WERI-Rb-1 (cell line): Measurements from ENCODE around the gene SNRPB.

Experiments used
- DNase-seq: peaks from one replicate; pipeline ENCODE4 v3.0.0-alpha.2; 2020
- H3K27ac ChIP-seq: fragments of 250-450 bp; sonication (Bioruptor Pico); 2 replicates; pipeline ENCODE4 v1.5.1; 2020; ENCODE audit warnings: mild to moderate bottlenecking, moderate library complexity
- H3K27me3 ChIP-seq: fragments of 250-450 bp; sonication (Bioruptor Pico); 2 replicates; pipeline ENCODE4 v1.5.1; 2021; ENCODE audit warnings: mild to moderate bottlenecking, low read depth, moderate library complexity; ENCODE audit not compliant: insufficient read depth, severe bottlenecking
- H3K36me3 ChIP-seq: fragments of 250-450 bp; sonication (Bioruptor Pico); 2 replicates; pipeline ENCODE4 v1.5.1; 2020; ENCODE audit warnings: mild to moderate bottlenecking, moderate library complexity
- H3K4me3 ChIP-seq: 2 replicates; pipeline ENCODE4 v1.5.1; 2011; ENCODE audit warnings: low read depth, mild to moderate bottlenecking, control low read depth, low read length
- H3K9me3 ChIP-seq: fragments of 250-450 bp; sonication (Bioruptor Pico); 2 replicates; pipeline ENCODE4 v1.5.1; 2021; ENCODE audit warnings: mild to moderate bottlenecking, moderate library complexity; ENCODE audit not compliant: severe bottlenecking
- CTCF ChIP-seq: IDR thresholded peaks from 2 replicates; pipeline ENCODE4 v1.5.1; 2011; ENCODE audit warnings: low read depth, mild to moderate bottlenecking, control low read depth, inconsistent platforms, low read length

The SNRPB gene

GRCh38 chr20:2515203-2515602 lies 44.6 kb upstream of the SNRPB start:
- no peak for TF ChIP-seq CTCF
- Histone ChIP-seq H3K4me3 (no peak overlapping the region), H3K36me3 (no peaks in the 10 kb centered on the region), H3K27ac (no peak overlapping the region), H3K9me3 (no peaks in the 10 kb centered on the region), H3K27me3 (no peaks in the 10 kb centered on the region)
- DNase-seq = no peak

GRCh38 chr20:2509794-2510193 lies 39.2 kb upstream of the SNRPB start:
- no peak overlapping the region for H3K27ac ChIP-seq
- no peaks in the 10 kb centered on the region for H3K9me3 ChIP-seq
- no peak for TF ChIP-seq CTCF
- H3K36me3 ChIP-seq = no peaks in the 10 kb centered on the region
- H3K4me3 ChIP-seq = no peak overlapping the region
- DNase-seq = no peak
- H3K27me3 ChIP-seq = no peaks in the 10 kb centered on the region

- Histone ChIP-seq H3K4me3 (peak overlapping the region; percentile 87), H3K9me3 (no peaks in the 10 kb centered on the region), H3K27ac (peak overlapping the region; percentile 92), H3K27me3 (no peaks in the 10 kb centered on the region), H3K36me3 (no peaks in the 10 kb centered on the region)
- no peak for TF ChIP-seq CTCF
- no peak for DNase-seq
These were observed 38.8 kb upstream of the SNRPB start for GRCh38 chr20:2509468-2509781.

- Histone ChIP-seq H3K27me3 (no peaks in the 10 kb centered on the region), H3K36me3 (no peaks in the 10 kb centered on the region), H3K9me3 (no peaks in the 10 kb centered on the region), H3K27ac (peak within 1 kb of the TSS; percentile 92), H3K4me3 (peak within 1 kb of the TSS; percentile 87)
- TF ChIP-seq CTCF = peak; percentile 14; the same call in 1 of the 2 replicates
- DNase-seq = peak; percentile 76
These were observed 38.3 kb upstream of the SNRPB start, which contains the start of gene ZNF343 for GRCh38 chr20:2508631-2509467. TSS of gene ZNF343 (minus strand) at chr20:2508915. CDS start at chr20:2493895, 15,020 bp downstream.

- no peak for DNase-seq
- H3K27me3 ChIP-seq = no peaks in the 10 kb centered on the region
- TF ChIP-seq CTCF = no peak
- peak overlapping the region; percentile 87 for H3K4me3 ChIP-seq
- no peaks in the 10 kb centered on the region for H3K9me3 ChIP-seq
- peak overlapping the region; percentile 92 for H3K27ac ChIP-seq
- H3K36me3 ChIP-seq = no peaks in the 10 kb centered on the region
These were observed 37.5 kb upstream of the SNRPB start for GRCh38 chr20:2507875-2508630.
